ENCODE results near the gene FHIT. TPM values are rescaled to one million over a fixed set of nuclear protein-coding genes. Genes with fewer than 3 reads are reported as not detected.

FHIT gene
- total RNA-seq, 4 donors from 2014 or later = 7.5 to 20.1 (median 13.5) TPM

- DNase-seq = no peak
- 94% methylated on average over 3 of the region's 3 CpGs; no CpG with 5 or more reads in 1 of the 2 donors for WGBS, 2 donors (ENCODE audit: low coverage in 1 of 2)
- TF ChIP-seq EP300 (IDR thresholded peaks at IDR 0.05; ENCODE audit: low read depth) (no peak), POLR2A (IDR thresholded peaks at IDR 0.05) (no peak), CTCF (IDR thresholded peaks at IDR 0.05) (no peak), POLR2AphosphoS5 (IDR thresholded peaks at IDR 0.05) (no peak)
- Histone ChIP-seq H3K4me1 (no peaks in the 10 kb centered on the region), H3K36me3 (no peaks in the 10 kb centered on the region), H3K27ac (no peak overlapping the region), H3K4me3 (no peak overlapping the region), H3K9me3 (no peaks in the 10 kb centered on the region), H3K27me3 (no peaks in the 10 kb centered on the region)
- intact Hi-C loops (cut with DNase I; ENCODE audit: low total_unique reads) = no loop called here
- in situ Hi-C loops (cut with MboI; ENCODE audit: low pct_ligation_motif_present in 1 of 4, low pct_unique_long_range_greater_than_20kb in 1 of 4, low sequenced_read_pairs in 3 of 4) = no loop called here
Observed at GRCh38 chr3:61168286-61168685, 83.0 kb downstream of the FHIT start.

GRCh38 chr3:61162965-61163364, 88.3 kb downstream of the FHIT start:
- intact Hi-C loops (cut with DNase I; ENCODE audit: low total_unique reads) = no loop called here
- Histone ChIP-seq H3K36me3 (no peaks in the 10 kb centered on the region), H3K27ac (no peak overlapping the region), H3K27me3 (no peaks in the 10 kb centered on the region), H3K4me1 (no peaks in the 10 kb centered on the region), H3K9me3 (no peaks in the 10 kb centered on the region), H3K4me3 (no peak overlapping the region)
- DNase-seq = no peak
- TF ChIP-seq EP300 (IDR thresholded peaks at IDR 0.05; ENCODE audit: low read depth) = no peak
- no peak for TF ChIP-seq POLR2A (IDR thresholded peaks at IDR 0.05)
- TF ChIP-seq POLR2AphosphoS5 (IDR thresholded peaks at IDR 0.05) = no peak
- TF ChIP-seq CTCF (IDR thresholded peaks at IDR 0.05) = no peak
- 70 to 93% methylated on average over 1 to 2 of the region's 2 CpGs for WGBS, 2 donors (ENCODE audit: low coverage in 1 of 2)
- in situ Hi-C loops (cut with MboI; ENCODE audit: low pct_ligation_motif_present in 1 of 4, low pct_unique_long_range_greater_than_20kb in 1 of 4, low sequenced_read_pairs in 3 of 4) = no loop called here

GRCh38 chr3:61158667-61159066, 92.6 kb downstream of the FHIT start:
- Histone ChIP-seq H3K27ac (no peak overlapping the region), H3K4me3 (no peak overlapping the region), H3K36me3 (no peaks in the 10 kb centered on the region), H3K4me1 (no peaks in the 10 kb centered on the region), H3K27me3 (no peaks in the 10 kb centered on the region), H3K9me3 (no peaks in the 10 kb centered on the region)
- in situ Hi-C loops (cut with MboI; ENCODE audit: low pct_ligation_motif_present in 1 of 4, low pct_unique_long_range_greater_than_20kb in 1 of 4, low sequenced_read_pairs in 3 of 4) = no loop called here
- TF ChIP-seq POLR2AphosphoS5 (IDR thresholded peaks at IDR 0.05) = no peak
- intact Hi-C loops (cut with DNase I; ENCODE audit: low total_unique reads) = no loop called here
- DNase-seq = no peak

GRCh38 chr3:61158216-61158615, 93.0 kb downstream of the FHIT start:
- no peaks in the 10 kb centered on the region for H3K27me3 ChIP-seq
- intact Hi-C loops (cut with DNase I; ENCODE audit: low total_unique reads) = no loop called here
- in situ Hi-C loops (cut with MboI; ENCODE audit: low pct_ligation_motif_present in 1 of 4, low pct_unique_long_range_greater_than_20kb in 1 of 4, low sequenced_read_pairs in 3 of 4) = no loop called here
- H3K36me3 ChIP-seq = no peaks in the 10 kb centered on the region
- TF ChIP-seq CTCF (IDR thresholded peaks at IDR 0.05) (no peak), POLR2AphosphoS5 (IDR thresholded peaks at IDR 0.05) (no peak), EP300 (IDR thresholded peaks at IDR 0.05; ENCODE audit: low read depth) (no peak), POLR2A (IDR thresholded peaks at IDR 0.05) (no peak)
- H3K9me3 ChIP-seq = no peaks in the 10 kb centered on the region
- H3K27ac ChIP-seq = no peak overlapping the region
- no peak overlapping the region for H3K4me3 ChIP-seq
- H3K4me1 ChIP-seq = no peaks in the 10 kb centered on the region
- WGBS, 2 donors (ENCODE audit: low coverage in 1 of 2) = 67 to 69% methylated on average over 4 of the region's 4 CpGs
- no peak for DNase-seq

- Histone ChIP-seq H3K27me3 (no peaks in the 10 kb centered on the region), H3K27ac (no peak overlapping the region), H3K4me1 (no peaks in the 10 kb centered on the region), H3K36me3 (no peaks in the 10 kb centered on the region), H3K4me3 (no peak overlapping the region), H3K9me3 (no peaks in the 10 kb centered on the region)
- in situ Hi-C loops (cut with MboI; ENCODE audit: low pct_ligation_motif_present in 1 of 4, low pct_unique_long_range_greater_than_20kb in 1 of 4, low sequenced_read_pairs in 3 of 4) = no loop called here
- intact Hi-C loops (cut with DNase I; ENCODE audit: low total_unique reads) = no loop called here
- TF ChIP-seq CTCF (IDR thresholded peaks at IDR 0.05) (no peak), POLR2A (IDR thresholded peaks at IDR 0.05) (no peak), EP300 (IDR thresholded peaks at IDR 0.05; ENCODE audit: low read depth) (no peak), POLR2AphosphoS5 (IDR thresholded peaks at IDR 0.05) (no peak)
- no peak for DNase-seq
Observed at GRCh38 chr3:61157414-61157813, 93.8 kb downstream of the FHIT start.

Measured in transverse colon (tissue), 4 donors.